Suppressor macrophage treated with lipopolysaccharide for 1 hour (primary cell): Measurements from ENCODE around the gene ASCL2.
"Not testable (repeated sequence)": the region's sequence is repeated elsewhere in the genome, so short reads cannot be mapped to it uniquely, and the experiment has no call there.

Source experiments
- DNase-seq, 3 donors: peaks; one replicate each; pipeline ENCODE4 v3.0.0-alpha.2; 2020 to 2022

Gene ASCL2

GRCh38 chr11:2296913-2297622 is 26.7 kb upstream of the ASCL2 start:
- no peak for DNase-seq

- no peak for DNase-seq
These were observed 25.9 kb upstream of the ASCL2 start for GRCh38 chr11:2295971-2296912.

- DNase-seq, result no peak
These were observed 24.5 kb upstream of the ASCL2 start for GRCh38 chr11:2294926-2295290.

- DNase-seq, result peak; percentile 75 to 83 (median 80)
These were observed 23.9 kb upstream of the ASCL2 start for GRCh38 chr11:2293984-2294925.

- no peak for DNase-seq
These were observed 23.2 kb upstream of the ASCL2 start for GRCh38 chr11:2293531-2293971.

- DNase-seq, result no peak
These were observed 20.0 kb upstream of the ASCL2 start for GRCh38 chr11:2290351-2290841.

- DNase-seq, result no peak
These were observed 19.5 kb upstream of the ASCL2 start for GRCh38 chr11:2289859-2290258.

GRCh38 chr11:2289350-2289749 is 19.0 kb upstream of the ASCL2 start:
- DNase-seq, result no peak

- peak in 2 of 3 donors; percentile 26 to 37 for DNase-seq
These were observed 16.7 kb upstream of the ASCL2 start for GRCh38 chr11:2287091-2287490.

GRCh38 chr11:2286350-2286749 is 16.0 kb upstream of the ASCL2 start:
- not testable (repeated sequence) for DNase-seq

GRCh38 chr11:2280208-2280607 is 9.8 kb upstream of the ASCL2 start:
- no peak for DNase-seq

- DNase-seq, result no peak
These were observed 7.6 kb upstream of the ASCL2 start for GRCh38 chr11:2277933-2278523.

- DNase-seq, result peak in 1 of 3 donors; percentile 20
These were observed 6.6 kb upstream of the ASCL2 start for GRCh38 chr11:2277008-2277346.

- DNase-seq, result no peak
These were observed 6.1 kb upstream of the ASCL2 start for GRCh38 chr11:2276280-2277007.

- DNase-seq, result no peak
These were observed 5.2 kb upstream of the ASCL2 start for GRCh38 chr11:2275334-2276279.

- no peak for DNase-seq
These were observed 3.4 kb upstream of the ASCL2 start for GRCh38 chr11:2273771-2274170.

- no peak for DNase-seq
These were observed 2.9 kb upstream of the ASCL2 start for GRCh38 chr11:2273311-2273710.

GRCh38 chr11:2272946-2273280 is 2.5 kb upstream of the ASCL2 start:
- no peak for DNase-seq

GRCh38 chr11:2272228-2272945 is 2.0 kb upstream of the ASCL2 start:
- no peak for DNase-seq
